MM.1S (cell line): ENCODE data around the gene SERPINF2.

ENCODE experiments used
- DNase-seq: peaks from one replicate; pipeline ENCODE4 v3.0.0-alpha.2; 2015
- H2AFZ ChIP-seq: fragments of 300-600 bp; sonication (generic); 2 replicates; pipeline ENCODE4 v1.6.0; 2016; ENCODE audit warnings: antibody characterized with exemption, low read length
- H3F3A ChIP-seq: fragments of 300-600 bp; sonication (generic); 2 replicates; pipeline ENCODE4 v1.6.1; 2016; ENCODE audit warnings: mild to moderate bottlenecking, antibody characterized with exemption, low read length, moderate library complexity, mixed read lengths; ENCODE audit not compliant: insufficient read depth
- H3K27ac ChIP-seq: fragments of 300-600 bp; sonication (generic); 2 replicates; pipeline ENCODE4 v1.5.1; 2016; ENCODE audit warnings: mild to moderate bottlenecking, low read length
- H3K27me3 ChIP-seq: fragments of 300-600 bp; sonication (generic); replicated peaks from 2 replicates; pipeline ENCODE4 v1.6.0; 2016; ENCODE audit warnings: low read length; ENCODE audit not compliant: insufficient read depth
- H3K36me3 ChIP-seq: fragments of 300-600 bp; sonication (generic); replicated peaks from 2 replicates; pipeline ENCODE4 v1.6.1; 2016; ENCODE audit warnings: mild to moderate bottlenecking, low read length, mixed read lengths; ENCODE audit not compliant: insufficient read depth
- H3K4me1 ChIP-seq: fragments of 300-600 bp; sonication (generic); 2 replicates; pipeline ENCODE4 v1.6.1; 2016; ENCODE audit warnings: low read length, mixed read lengths
- H3K4me2 ChIP-seq: fragments of 300-600 bp; sonication (generic); 2 replicates; pipeline ENCODE4 v1.6.0; 2016; ENCODE audit warnings: low read depth, low read length
- H3K4me3 ChIP-seq: fragments of 300-600 bp; sonication (generic); 2 replicates; pipeline ENCODE4 v1.5.1; 2016; ENCODE audit warnings: low read length, mixed read lengths
- H3K79me2 ChIP-seq: fragments of 300-600 bp; sonication (generic); 2 replicates; pipeline ENCODE4 v1.6.1; 2016; ENCODE audit warnings: mixed run types, low read length, mixed read lengths
- H3K9ac ChIP-seq: fragments of 300-600 bp; sonication (generic); 2 replicates; pipeline ENCODE4 v1.6.1; 2016; ENCODE audit warnings: low read length, mixed read lengths
- H3K9me2 ChIP-seq: fragments of 300-600 bp; sonication (generic); replicated peaks from 2 replicates; pipeline ENCODE4 v1.6.1; 2016; ENCODE audit warnings: mild to moderate bottlenecking, low read length, mixed read lengths; ENCODE audit not compliant: insufficient read depth
- H3K9me3 ChIP-seq: fragments of 300-600 bp; sonication (generic); replicated peaks from 2 replicates; pipeline ENCODE4 v1.6.1; 2016; ENCODE audit warnings: mild to moderate bottlenecking, low read length, mixed read lengths; ENCODE audit not compliant: insufficient read depth
- H4K20me1 ChIP-seq: fragments of 300-600 bp; sonication (generic); 2 replicates; pipeline ENCODE4 v1.6.1; 2016; ENCODE audit warnings: mild to moderate bottlenecking, low read length, moderate library complexity, mixed read lengths; ENCODE audit not compliant: insufficient read depth
- EZH2 ChIP-seq: fragments of 300-600 bp; sonication (generic); optimal IDR thresholded peaks from 2 replicates; pipeline ENCODE3; 2017; ENCODE audit warnings: low read depth, mild to moderate bottlenecking, antibody characterized with exemption, low read length, mixed read lengths
- EZH2phosphoT487 ChIP-seq: fragments of 300-600 bp; sonication (generic); IDR thresholded peaks from 2 replicates; pipeline ENCODE4 v1.6.1; 2018; ENCODE audit warnings: antibody characterized with exemption, low read length
- TF ChIP-seq, protein P1 (sequence below): fragments of 300-600 bp; sonication (generic); IDR thresholded peaks from 2 replicates; pipeline ENCODE4 v1.5.1; 2016; ENCODE audit warnings: antibody characterized with exemption, low read length, mixed read lengths

The SERPINF2 gene

DNA sequence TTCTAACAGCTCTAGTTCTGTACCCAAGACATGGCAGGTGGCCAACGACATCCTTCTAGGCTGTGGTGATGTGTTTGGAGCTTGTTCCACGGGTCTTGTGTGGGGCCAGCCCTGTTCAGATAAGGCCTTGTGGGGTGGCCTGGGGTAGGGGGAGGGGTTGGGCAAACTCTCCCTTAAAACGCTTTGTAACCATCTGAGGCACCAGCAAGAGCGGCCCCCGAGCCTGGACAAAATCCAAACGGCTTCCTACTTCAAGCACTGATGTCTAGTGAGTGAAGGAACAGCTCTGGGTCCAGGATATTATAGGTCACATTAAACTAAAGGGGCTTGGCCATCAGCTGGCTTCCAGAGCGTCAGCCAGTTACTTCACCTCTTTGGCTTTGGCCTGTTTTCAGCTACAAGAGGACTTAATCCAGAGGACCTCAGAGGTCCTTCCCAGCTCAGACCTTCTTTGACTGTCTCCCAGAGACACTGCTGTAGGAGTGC, 31.1 kb downstream of the SERPINF2 start:
- no peaks in the 10 kb centered on the region for H3K4me1 ChIP-seq
- H3K4me2 ChIP-seq: no peak overlapping the region
- DNase-seq: no peak
- H3K9ac ChIP-seq: no peak overlapping the region
- no peak overlapping the region for H2AFZ ChIP-seq
- H3K9me2 ChIP-seq: no peaks in the 10 kb centered on the region
- H3K4me3 ChIP-seq: no peak overlapping the region
- TF ChIP-seq, protein P1, sequence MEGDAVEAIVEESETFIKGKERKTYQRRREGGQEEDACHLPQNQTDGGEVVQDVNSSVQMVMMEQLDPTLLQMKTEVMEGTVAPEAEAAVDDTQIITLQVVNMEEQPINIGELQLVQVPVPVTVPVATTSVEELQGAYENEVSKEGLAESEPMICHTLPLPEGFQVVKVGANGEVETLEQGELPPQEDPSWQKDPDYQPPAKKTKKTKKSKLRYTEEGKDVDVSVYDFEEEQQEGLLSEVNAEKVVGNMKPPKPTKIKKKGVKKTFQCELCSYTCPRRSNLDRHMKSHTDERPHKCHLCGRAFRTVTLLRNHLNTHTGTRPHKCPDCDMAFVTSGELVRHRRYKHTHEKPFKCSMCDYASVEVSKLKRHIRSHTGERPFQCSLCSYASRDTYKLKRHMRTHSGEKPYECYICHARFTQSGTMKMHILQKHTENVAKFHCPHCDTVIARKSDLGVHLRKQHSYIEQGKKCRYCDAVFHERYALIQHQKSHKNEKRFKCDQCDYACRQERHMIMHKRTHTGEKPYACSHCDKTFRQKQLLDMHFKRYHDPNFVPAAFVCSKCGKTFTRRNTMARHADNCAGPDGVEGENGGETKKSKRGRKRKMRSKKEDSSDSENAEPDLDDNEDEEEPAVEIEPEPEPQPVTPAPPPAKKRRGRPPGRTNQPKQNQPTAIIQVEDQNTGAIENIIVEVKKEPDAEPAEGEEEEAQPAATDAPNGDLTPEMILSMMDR: no peak
- TF ChIP-seq EZH2phosphoT487 (no peak), EZH2 (no peak)
- no peaks in the 10 kb centered on the region for H3K79me2 ChIP-seq
- no peaks in the 10 kb centered on the region for H3K27me3 ChIP-seq
- no peak overlapping the region for H3K27ac ChIP-seq
- no peaks in the 10 kb centered on the region for H3F3A ChIP-seq
- H3K9me3 ChIP-seq: no peaks in the 10 kb centered on the region
- no peaks in the 10 kb centered on the region for H3K36me3 ChIP-seq
- H4K20me1 ChIP-seq: no peaks in the 10 kb centered on the region

DNA sequence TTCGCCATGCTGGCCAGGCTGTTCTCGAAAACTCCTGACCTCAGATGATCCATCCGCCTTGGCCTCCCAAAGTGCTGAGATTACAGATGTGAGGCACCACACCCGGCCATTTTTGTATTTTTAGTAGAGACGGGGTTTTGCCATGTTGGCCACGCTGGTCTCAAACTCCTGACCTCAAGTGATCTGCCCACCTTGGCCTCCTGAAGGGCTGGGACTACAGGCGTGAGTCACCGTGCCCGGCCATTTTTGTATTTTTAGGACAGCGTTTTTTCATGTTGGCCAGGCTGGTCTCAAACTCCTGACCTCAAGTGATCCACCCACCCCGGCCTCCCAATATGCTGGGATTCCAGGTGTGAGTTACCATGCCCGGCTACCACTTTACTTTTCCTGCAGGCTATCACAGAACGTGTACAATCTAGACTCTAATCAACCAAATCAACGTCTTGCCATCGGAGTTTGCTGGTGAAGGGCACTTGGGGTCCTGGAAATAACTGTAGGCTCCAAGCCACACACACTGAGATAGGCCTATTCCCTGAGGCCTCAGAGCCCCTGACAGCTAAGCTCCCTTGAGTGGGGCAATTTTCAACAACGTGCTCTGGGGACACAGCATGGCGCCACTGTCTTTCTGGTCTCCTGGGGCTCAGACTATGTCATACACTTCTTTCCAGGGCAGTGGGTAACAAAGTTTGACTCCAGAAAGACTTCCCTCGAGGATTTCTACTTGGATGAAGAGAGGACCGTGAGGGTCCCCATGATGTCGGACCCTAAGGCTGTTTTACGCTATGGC, 31.9 kb downstream of the SERPINF2 start:
- Histone ChIP-seq H3K9me3 (no peaks in the 10 kb centered on the region), H3K4me3 (no peak overlapping the region), H3K4me1 (no peaks in the 10 kb centered on the region), H3K79me2 (no peaks in the 10 kb centered on the region), H3K4me2 (no peak overlapping the region), H3F3A (no peaks in the 10 kb centered on the region), H3K9me2 (no peaks in the 10 kb centered on the region), H3K27me3 (no peaks in the 10 kb centered on the region), H3K27ac (no peak overlapping the region), H4K20me1 (no peaks in the 10 kb centered on the region), H3K36me3 (no peaks in the 10 kb centered on the region), H3K9ac (no peak overlapping the region), H2AFZ (no peak overlapping the region)
- DNase-seq: no peak
- TF ChIP-seq EZH2phosphoT487 (no peak), EZH2 (no peak)
- TF ChIP-seq, protein P1: no peak

DNA sequence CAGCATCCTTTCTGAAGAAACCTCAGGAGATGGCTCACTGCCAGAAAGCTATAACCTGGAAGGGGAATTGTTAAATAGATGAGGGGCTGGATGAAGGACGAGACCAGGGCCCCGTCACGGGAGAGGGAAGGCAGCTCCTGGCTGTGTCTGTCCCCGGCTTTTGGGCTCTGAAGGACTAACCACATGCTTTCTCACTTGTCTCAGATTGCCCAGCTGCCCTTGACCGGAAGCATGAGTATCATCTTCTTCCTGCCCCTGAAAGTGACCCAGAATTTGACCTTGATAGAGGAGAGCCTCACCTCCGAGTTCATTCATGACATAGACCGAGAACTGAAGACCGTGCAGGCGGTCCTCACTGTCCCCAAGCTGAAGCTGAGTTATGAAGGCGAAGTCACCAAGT, 33.7 kb downstream of the SERPINF2 start:
- no peak for DNase-seq
- Histone ChIP-seq H3K79me2 (no peaks in the 10 kb centered on the region), H3K9me2 (no peaks in the 10 kb centered on the region), H3K27ac (no peak overlapping the region), H3K4me3 (no peak overlapping the region), H3K9ac (no peak overlapping the region), H3K4me1 (no peaks in the 10 kb centered on the region), H3K4me2 (no peak overlapping the region), H3K36me3 (no peaks in the 10 kb centered on the region; the same call in 1 of the 2 replicates), H3F3A (no peaks in the 10 kb centered on the region), H4K20me1 (no peaks in the 10 kb centered on the region), H3K9me3 (no peaks in the 10 kb centered on the region), H2AFZ (no peak overlapping the region), H3K27me3 (no peaks in the 10 kb centered on the region)
- TF ChIP-seq, protein P1: no peak
- no peak for TF ChIP-seq EZH2phosphoT487
